Measurements from ENCODE around the gene LRRC4C. TPM values are rescaled to one million over a fixed set of nuclear protein-coding genes. Genes with fewer than 3 reads are reported as not detected.

The LRRC4C gene
- total RNA-seq, 1 experiment from 2014 or later, result 0.13 TPM

GRCh38 chr11:41074318-41074717 is 385.1 kb downstream of the LRRC4C start:
- no peak overlapping the region for H2BK5ac ChIP-seq (ENCODE audit: insufficient read length, low read length)
- H3K9me3 ChIP-seq (ENCODE audit: control insufficient read depth, low read depth, low read length), result peaks cover 8% of the 10 kb centered on the region
- no peak overlapping the region for H3K18ac ChIP-seq (ENCODE audit: insufficient read length, low read depth, low read length)
- H2BK15ac ChIP-seq (ENCODE audit: low read depth, low read length), result no peak overlapping the region
- no peak overlapping the region for H3K27ac Mint-ChIP-seq
- no peaks in the 10 kb centered on the region for H3K27me3 ChIP-seq (ENCODE audit: insufficient read depth, low read length)
- H2AFZ ChIP-seq (ENCODE audit: low read length), result no peak overlapping the region
- no peak overlapping the region for H2BK12ac ChIP-seq (ENCODE audit: insufficient read length, low read depth, low read length)
- no peak overlapping the region for H3K4me3 Mint-ChIP-seq
- no peak for TF ChIP-seq CTCF (conservative IDR thresholded peaks at IDR 0.05)
- H3K23me2 ChIP-seq (ENCODE audit: insufficient read length, low read depth, low read length, poor library complexity, severe bottlenecking), result no peaks in the 10 kb centered on the region
- H3K23ac ChIP-seq (ENCODE audit: insufficient read length, low read depth, low read length), result no peak overlapping the region
- H3K36me3 Mint-ChIP-seq (ENCODE audit: insufficient read depth in 1 of 3, low read depth in 3 of 3), result peaks cover 4 to 28% (median 5%) of the 10 kb centered on the region in 3 experiments
- no peaks in the 10 kb centered on the region for H3K79me2 ChIP-seq (ENCODE audit: insufficient read depth, low read length)
- H3K79me1 ChIP-seq (ENCODE audit: insufficient read depth, low read depth, low read length, poor library complexity, severe bottlenecking), result no peaks in the 10 kb centered on the region
- DNase-seq, result no peak
- no peak overlapping the region for H3K14ac ChIP-seq (ENCODE audit: insufficient read depth, low read length)
- peaks cover 22 to 26% of the 10 kb centered on the region in 2 experiments for H3K9me3 Mint-ChIP-seq
- no peak overlapping the region for H3K9ac ChIP-seq (ENCODE audit: extremely low read depth, insufficient read length, low read length)
- no peaks in the 10 kb centered on the region for H3K27me3 Mint-ChIP-seq (ENCODE audit: low read depth)
- no peak overlapping the region for H2AK5ac ChIP-seq (ENCODE audit: insufficient read length, low read length)
- H2BK120ac ChIP-seq (ENCODE audit: low read depth, low read length, poor library complexity, severe bottlenecking), result no peak overlapping the region
- H3K4me1 Mint-ChIP-seq, result 0 out of 4 replicates have a peak, but pooled peaks cover 0 to 2% of the 10 kb centered on the region in 2 experiments
- H3K56ac ChIP-seq (ENCODE audit: insufficient read length, low read depth, low read length), result no peak overlapping the region
- no peaks in the 10 kb centered on the region for H3K4me1 ChIP-seq (ENCODE audit: insufficient read depth, low read length)
- no peak overlapping the region for H3K27ac ChIP-seq (ENCODE audit: insufficient read length, low read depth, low read length)
- no peak overlapping the region for H4K91ac ChIP-seq (ENCODE audit: insufficient read length, low read depth, low read length)
- no peak overlapping the region for H2BK20ac ChIP-seq (ENCODE audit: low read depth, low read length, poor library complexity, severe bottlenecking)
- no peaks in the 10 kb centered on the region for H4K20me1 ChIP-seq (ENCODE audit: control insufficient read depth, insufficient read depth, insufficient read length)
- no peak overlapping the region for H3K4ac ChIP-seq (ENCODE audit: low read depth, low read length)
- H4K8ac ChIP-seq (replicated peaks; ENCODE audit: insufficient read length, low read depth, low read length), result no peak overlapping the region
- H4K5ac ChIP-seq (ENCODE audit: insufficient read length, low read depth, low read length), result no peak overlapping the region
- H3K4me2 ChIP-seq (ENCODE audit: insufficient read depth, insufficient read length, low read length), result no peak overlapping the region
- no peak overlapping the region for H3T11ph ChIP-seq (ENCODE audit: low read length)

Measured in H9 (cell line).